Esophagus squamous epithelium (tissue), 5 donors: ENCODE measurements around the gene MGST2. TPM values are rescaled to one million over a fixed set of nuclear protein-coding genes. Genes with fewer than 3 reads are reported as not detected.

Source experiments
- DNase-seq: peaks from one replicate; lab custom pipeline; 2025; lab: John Stamatoyannopoulos, UW
- H3K27ac ChIP-seq, 4 donors: fragments of 200-600 bp; sonication (generic); one replicate each; pipeline ENCODE4 v1.5.1; 2016 to 2019; ENCODE audit warnings: mild to moderate bottlenecking in 1 of 4
- H3K27me3 ChIP-seq, 4 donors: fragments of 200-600 bp; sonication (generic); 1 replicate in 3 of 4; 2 replicates in 1 of 4; pipeline versions ENCODE4 v1.5.1 to v1.6.0; 2017 to 2021; ENCODE audit warnings: antibody characterized with exemption in 1 of 4
- H3K36me3 ChIP-seq, 3 donors: fragments of 200-600 bp; sonication (generic); one replicate each; pipeline ENCODE4 v1.5.1; 2016 to 2019
- H3K4me1 ChIP-seq, 3 donors: fragments of 200-600 bp; sonication (generic); one replicate each; pipeline ENCODE4 v1.5.1; 2017 to 2019
- H3K4me3 ChIP-seq, 4 donors: fragments of 200-600 bp; sonication (generic); 1 replicate in 3 of 4; 2 replicates in 1 of 4; pipeline ENCODE4 v1.5.1; 2016 to 2019; ENCODE audit warnings: mild to moderate bottlenecking in 2 of 4, moderate library complexity in 1 of 4
- H3K9me3 ChIP-seq, 3 donors: fragments of 200-600 bp; sonication (generic); one replicate each; pipeline ENCODE4 v1.5.1; 2016 to 2019
- CTCF ChIP-seq, 6 experiments: fragments of 450-650 bp in 4 of 6; fragments of 200-600 bp in 2 of 6; sonication (generic) in 2 of 6; IDR thresholded peaks; one replicate each; pipeline ENCODE4 v1.5.1; 2016 to 2019; ENCODE audit warnings: antibody characterized with exemption in 6 of 6, mild to moderate bottlenecking in 4 of 6, moderate library complexity in 4 of 6
- POLR2A ChIP-seq, 4 donors: fragments of 450-650 bp; IDR thresholded peaks; one replicate each; pipeline ENCODE4 v1.6.1; 2017; ENCODE audit warnings: antibody characterized with exemption in 4 of 4, mild to moderate bottlenecking in 4 of 4, moderate library complexity in 3 of 4
- WGBS, 2 donors: methylation state at CpG; one replicate each; pipeline ENCODE4 v1.1.5; 2018; 5-methylcytosine and 5-hydroxymethylcytosine counted together
- intact Hi-C: fragments of 100-400 bp; cut with DNase I; formaldehyde crosslinking; loops from one replicate; pipeline ENCODE4 v1.15.0; 2022
- total RNA-seq, 4 donors: library from RNA; depleted of rRNA; stranded (reverse); fragments of >200 nt; gene quantifications; one replicate each; pipeline ENCODE4 v1.1.0, GENCODE V29; 2016
- donor health status: DM: yes; HTN: yes; CAD: no.

Gene MGST2
- total RNA-seq, 4 donors from 2014 or later = 105 to 209 (median 158) TPM

- 76 to 85% methylated on average over 11 of the region's 11 CpGs for WGBS, 2 donors
- H3K27me3 ChIP-seq = no peaks in the 10 kb centered on the region
- H3K9me3 ChIP-seq = peaks cover 0 to 10% (median 0%) of the 10 kb centered on the region in 3 donors
- no peak overlapping the region for H3K27ac ChIP-seq
- H3K4me3 ChIP-seq = no peak overlapping the region
- H3K4me1 ChIP-seq = peaks cover 0 to 26% (median 7%) of the 10 kb centered on the region in 3 donors
- no peaks in the 10 kb centered on the region for H3K36me3 ChIP-seq
- intact Hi-C loops = no loop called here
- DNase-seq = no peak
- TF ChIP-seq POLR2A (IDR thresholded peaks at IDR 0.05) (no peak), CTCF (IDR thresholded peaks at IDR 0.05) (no peak)
These were observed 22.4 kb upstream of the MGST2 start for GRCh38 chr4:139643042-139643895.

DNA sequence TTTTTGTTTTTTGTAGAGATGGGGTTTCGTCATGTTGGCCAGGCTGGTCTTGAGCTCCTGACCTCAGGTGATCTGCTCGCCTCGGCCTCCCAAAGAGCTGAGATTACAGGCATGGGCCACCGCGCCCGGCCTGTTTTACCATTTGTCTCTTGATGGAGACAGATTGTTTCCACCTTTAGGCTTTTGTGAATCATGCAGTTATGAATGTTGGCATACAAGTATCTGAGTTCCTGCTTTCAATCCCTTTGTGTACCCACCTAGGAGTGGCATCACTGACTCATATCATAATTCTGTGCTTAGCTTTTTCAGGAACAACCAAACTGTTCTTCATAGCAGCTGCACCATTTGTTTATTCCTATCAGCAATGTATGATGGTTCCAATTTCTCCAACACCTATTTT is 20.2 kb upstream of the MGST2 start:
- Histone ChIP-seq H3K4me1 (peaks cover 0 to 26% (median 7%) of the 10 kb centered on the region in 3 donors), H3K36me3 (no peaks in the 10 kb centered on the region), H3K27ac (peak overlapping the region; percentile 79 to 92 (median 86)), H3K4me3 (peak overlapping the region in 1 of 4 donors; percentile 37), H3K9me3 (no peaks in the 10 kb centered on the region), H3K27me3 (no peaks in the 10 kb centered on the region)
- intact Hi-C loops = no loop called here
- DNase-seq = no peak
- no peak for TF ChIP-seq CTCF (IDR thresholded peaks at IDR 0.05)
- no peak for TF ChIP-seq POLR2A (IDR thresholded peaks at IDR 0.05)
- 27 to 53% methylated on average over 6 of the region's 6 CpGs for WGBS, 2 donors

DNA sequence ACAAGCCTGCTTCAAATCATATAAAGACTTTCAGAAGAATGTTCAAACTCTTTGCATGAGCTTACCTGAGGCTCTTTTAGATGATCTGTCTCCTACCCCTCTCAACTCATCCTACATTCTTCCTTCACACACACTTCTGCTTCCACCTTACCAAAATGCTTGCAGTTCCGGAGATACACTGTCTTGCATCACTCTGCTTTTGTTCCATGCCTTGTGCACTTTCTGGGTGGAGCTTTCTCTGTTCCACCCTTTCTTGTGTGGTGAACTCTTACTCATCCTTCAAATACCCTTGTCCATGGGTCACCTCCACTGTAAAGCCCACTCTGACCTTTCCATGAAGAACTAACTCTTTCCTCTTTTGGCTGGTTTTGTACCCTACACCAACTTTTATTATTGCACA is 18.4 kb upstream of the MGST2 start:
- Histone ChIP-seq H3K27ac (peak overlapping the region; percentile 47 to 92 (median 86)), H3K36me3 (no peaks in the 10 kb centered on the region), H3K4me3 (peak overlapping the region; percentile 18 to 40 (median 30)), H3K27me3 (no peaks in the 10 kb centered on the region), H3K4me1 (peaks cover 4 to 37% (median 12%) of the 10 kb centered on the region in 3 donors), H3K9me3 (no peaks in the 10 kb centered on the region)
- peak in 1 of 4 donors; percentile 30 for TF ChIP-seq POLR2A (IDR thresholded peaks at IDR 0.05)
- no peak for TF ChIP-seq CTCF (IDR thresholded peaks at IDR 0.05)
- intact Hi-C loops = no loop called here
- DNase-seq = no peak
- 47 to 58% methylated on average over 1 of the region's 1 CpG for WGBS, 2 donors

GRCh38 chr4:139647952-139648351 is 17.7 kb upstream of the MGST2 start:
- no peak for DNase-seq
- TF ChIP-seq CTCF (IDR thresholded peaks at IDR 0.05) (no peak), POLR2A (IDR thresholded peaks at IDR 0.05) (no peak)
- H3K36me3 ChIP-seq = no peaks in the 10 kb centered on the region
- H3K9me3 ChIP-seq = no peaks in the 10 kb centered on the region
- 83 to 86% methylated on average over 1 of the region's 1 CpG for WGBS, 2 donors
- intact Hi-C loops = no loop called here
- peaks cover 4 to 37% (median 12%) of the 10 kb centered on the region in 3 donors for H3K4me1 ChIP-seq
- peak overlapping the region; percentile 14 to 92 (median 86) for H3K27ac ChIP-seq
- no peaks in the 10 kb centered on the region for H3K27me3 ChIP-seq
- no peak overlapping the region for H3K4me3 ChIP-seq
